Uterus (tissue), 2 donors: Measurements from ENCODE around the gene SPATA20.

ENCODE experiments used
- POLR2A ChIP-seq, 2 donors: fragments of 450-650 bp; IDR thresholded peaks; one replicate each; pipeline ENCODE4 v1.6.1; 2016; ENCODE audit warnings: antibody characterized with exemption in 2 of 2, mild to moderate bottlenecking in 1 of 2, moderate library complexity in 1 of 2
- TF ChIP-seq, protein P1 (sequence below), 4 experiments: fragments of 200-600 bp in 2 of 4; fragments of 450-650 bp in 2 of 4; sonication (generic) in 2 of 4; IDR thresholded peaks; one replicate each; pipeline ENCODE4 v1.5.1; 2016 to 2019; ENCODE audit warnings: antibody characterized with exemption in 4 of 4, mild to moderate bottlenecking in 2 of 4, moderate library complexity in 1 of 4

DNA sequence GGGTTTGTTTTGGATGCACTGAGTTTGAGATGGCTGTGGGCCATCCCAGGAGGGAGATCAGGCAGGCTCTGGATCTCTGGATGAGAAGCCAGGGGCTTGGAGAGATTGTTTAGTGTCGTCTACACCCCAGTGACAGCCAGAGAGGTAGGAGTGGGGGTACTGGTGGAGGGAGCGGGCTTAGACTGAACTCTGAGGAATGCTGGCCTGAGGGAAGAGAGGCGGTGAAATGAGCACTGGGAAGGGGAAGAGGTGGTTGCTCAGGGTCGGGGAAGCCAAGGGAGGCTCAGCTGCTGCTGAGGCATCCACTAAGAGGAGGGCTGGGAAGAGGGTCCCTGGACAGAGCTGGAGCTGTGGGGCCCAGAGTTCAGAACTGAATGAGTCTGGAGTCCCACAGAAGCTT lies 37.1 kb downstream of the SPATA20 start:
- TF ChIP-seq, protein P1, sequence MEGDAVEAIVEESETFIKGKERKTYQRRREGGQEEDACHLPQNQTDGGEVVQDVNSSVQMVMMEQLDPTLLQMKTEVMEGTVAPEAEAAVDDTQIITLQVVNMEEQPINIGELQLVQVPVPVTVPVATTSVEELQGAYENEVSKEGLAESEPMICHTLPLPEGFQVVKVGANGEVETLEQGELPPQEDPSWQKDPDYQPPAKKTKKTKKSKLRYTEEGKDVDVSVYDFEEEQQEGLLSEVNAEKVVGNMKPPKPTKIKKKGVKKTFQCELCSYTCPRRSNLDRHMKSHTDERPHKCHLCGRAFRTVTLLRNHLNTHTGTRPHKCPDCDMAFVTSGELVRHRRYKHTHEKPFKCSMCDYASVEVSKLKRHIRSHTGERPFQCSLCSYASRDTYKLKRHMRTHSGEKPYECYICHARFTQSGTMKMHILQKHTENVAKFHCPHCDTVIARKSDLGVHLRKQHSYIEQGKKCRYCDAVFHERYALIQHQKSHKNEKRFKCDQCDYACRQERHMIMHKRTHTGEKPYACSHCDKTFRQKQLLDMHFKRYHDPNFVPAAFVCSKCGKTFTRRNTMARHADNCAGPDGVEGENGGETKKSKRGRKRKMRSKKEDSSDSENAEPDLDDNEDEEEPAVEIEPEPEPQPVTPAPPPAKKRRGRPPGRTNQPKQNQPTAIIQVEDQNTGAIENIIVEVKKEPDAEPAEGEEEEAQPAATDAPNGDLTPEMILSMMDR (IDR thresholded peaks at IDR 0.05) = no peak
- TF ChIP-seq POLR2A (IDR thresholded peaks at IDR 0.05) = no peak
